Gastrocnemius medialis (tissue), 4 donors: ENCODE results near the gene LHX3.

Experiments
- CTCF ChIP-seq, 5 experiments: fragments of 450-650 bp in 3 of 5; fragments of 200-600 bp in 2 of 5; sonication (generic) in 2 of 5; IDR thresholded peaks in 4 of 5; conservative IDR thresholded peaks in 1 of 5; 1 replicate in 4 of 5; 2 replicates in 1 of 5; pipeline ENCODE4 v1.5.1; 2016 to 2019; ENCODE audit warnings: antibody characterized with exemption in 5 of 5, mild to moderate bottlenecking in 3 of 5, moderate library complexity in 3 of 5
- POLR2A ChIP-seq, 2 donors: fragments of 450-650 bp; IDR thresholded peaks; one replicate each; pipeline ENCODE4 v1.6.1; 2017; ENCODE audit warnings: antibody characterized with exemption in 2 of 2, mild to moderate bottlenecking in 2 of 2, moderate library complexity in 2 of 2

- TF ChIP-seq CTCF (IDR thresholded peaks at IDR 0.05 in 4 of 5, conservative IDR thresholded peaks at IDR 0.05 in 1 of 5) (no peak), POLR2A (IDR thresholded peaks at IDR 0.05) (no peak)
Observed at GRCh38 chr9:136234597-136234996, 29.7 kb upstream of the LHX3 start.
